Neural cell (in vitro differentiated cells): ENCODE measurements around the gene MYO1D. TPM values are rescaled to one million over a fixed set of nuclear protein-coding genes. Genes with fewer than 3 reads are reported as not detected.

ENCODE experiments used
- H2AFZ ChIP-seq: fragments of 200-600, 300-800 bp; sonication (generic), shearing (Covaris generic); 2 replicates; pipeline ENCODE4 v1.6.0; 2014; ENCODE audit warnings: low read depth, mild to moderate bottlenecking, antibody characterized with exemption, low read length, moderate library complexity
- H3F3A ChIP-seq: fragments of 200-600 bp; shearing (Covaris generic); 2 replicates; pipeline ENCODE4 v1.6.1; 2016; ENCODE audit warnings: mild to moderate bottlenecking, moderate library complexity, mixed read lengths, antibody characterized with exemption, low read length; ENCODE audit not compliant: insufficient read depth, poor library complexity, severe bottlenecking
- H3K27ac ChIP-seq: fragments of 200-600, 300-800 bp; sonication (generic), shearing (Covaris generic); 2 replicates; pipeline ENCODE4 v1.5.1; 2014; ENCODE audit warnings: mild to moderate bottlenecking, low read length, moderate library complexity
- H3K27me3 ChIP-seq: fragments of 300-800, 200-600 bp; sonication (generic), shearing (Covaris generic); 2 replicates; pipeline ENCODE4 v1.6.0; 2014; ENCODE audit warnings: mild to moderate bottlenecking, low read depth, low read length, moderate library complexity; ENCODE audit not compliant: insufficient read depth
- H3K36me3 ChIP-seq: fragments of 300-800, 200-600 bp; sonication (generic), shearing (Covaris generic); 2 replicates; pipeline ENCODE4 v1.5.1; 2014; ENCODE audit warnings: mild to moderate bottlenecking, antibody characterized with exemption, low read length, moderate library complexity; ENCODE audit not compliant: insufficient read depth
- H3K4me2 ChIP-seq: fragments of 300-800, 200-600 bp; sonication (generic), shearing (Covaris generic); 2 replicates; pipeline ENCODE4 v1.6.0; 2014; ENCODE audit warnings: mild to moderate bottlenecking, low read length
- H3K4me3 ChIP-seq: fragments of 300-800, 200-600 bp; sonication (generic), shearing (Covaris generic); 2 replicates; pipeline ENCODE4 v1.5.1; 2014; ENCODE audit warnings: mild to moderate bottlenecking, low read length, moderate library complexity
- H3K79me2 ChIP-seq: fragments of 200-600 bp; shearing (Covaris generic); replicated peaks from 2 replicates; pipeline ENCODE4 v1.6.0; 2014; ENCODE audit warnings: mild to moderate bottlenecking, low read length, moderate library complexity; ENCODE audit not compliant: insufficient read depth
- H3K9ac ChIP-seq: fragments of 300-800, 200-600 bp; sonication (generic), shearing (Covaris generic); 2 replicates; pipeline ENCODE4 v1.6.1; 2016; ENCODE audit warnings: mild to moderate bottlenecking, low read length, mixed read lengths
- H3K9me2 ChIP-seq: fragments of 200-600 bp; shearing (Covaris generic); 2 replicates; pipeline ENCODE4 v1.6.1; 2016; ENCODE audit warnings: mild to moderate bottlenecking, low read length, mixed read lengths; ENCODE audit not compliant: insufficient read depth
- H3K9me3 ChIP-seq: fragments of 200-600, 300-800 bp; sonication (generic), shearing (Covaris generic); 2 replicates; pipeline ENCODE4 v1.6.1; 2016; ENCODE audit warnings: mild to moderate bottlenecking, mixed run types, low read length, moderate library complexity, mixed read lengths
- H4K20me1 ChIP-seq: fragments of 200-600 bp; shearing (Covaris generic); 2 replicates; pipeline ENCODE4 v1.6.1; 2016; ENCODE audit warnings: mild to moderate bottlenecking, mixed run types; ENCODE audit not compliant: insufficient read depth
- CTCF ChIP-seq: fragments of 450-650 bp; IDR thresholded peaks from 2 replicates; pipeline ENCODE4 v1.5.1; 2014; ENCODE audit warnings: antibody characterized with exemption, mild to moderate bottlenecking, moderate library complexity; ENCODE audit not compliant: poor library complexity, severe bottlenecking
- EP300 ChIP-seq: fragments of 450-650 bp; conservative IDR thresholded peaks from 2 replicates; pipeline ENCODE4 v1.6.1; 2014; ENCODE audit warnings: antibody characterized with exemption, mild to moderate bottlenecking, moderate library complexity; ENCODE audit not compliant: poor library complexity, severe bottlenecking
- EZH2 ChIP-seq: fragments of 200-600, 300-800 bp; shearing (Covaris generic), sonication (generic); IDR thresholded peaks from 2 replicates; pipeline ENCODE4 v1.6.1; 2014; ENCODE audit warnings: antibody characterized with exemption, low read length, borderline replicate concordance, mild to moderate bottlenecking; ENCODE audit not compliant: insufficient read depth, poor library complexity, severe bottlenecking
- MXI1 ChIP-seq: fragments of 450-650 bp; conservative IDR thresholded peaks from 2 replicates; pipeline ENCODE4 v1.6.1; 2014; ENCODE audit warnings: antibody characterized with exemption, mild to moderate bottlenecking; ENCODE audit not compliant: poor library complexity, severe bottlenecking
- POLR2AphosphoS5 ChIP-seq: IDR thresholded peaks from 2 replicates; pipeline ENCODE4 v1.6.1; 2012
- RAD21 ChIP-seq: fragments of 450-650 bp; conservative IDR thresholded peaks from 2 replicates; pipeline ENCODE4 v1.6.1; 2014; ENCODE audit warnings: antibody characterized with exemption, mild to moderate bottlenecking, moderate library complexity
- SMC3 ChIP-seq: fragments of 450-650 bp; conservative IDR thresholded peaks from 2 replicates; pipeline ENCODE4 v1.6.1; 2014; ENCODE audit warnings: antibody characterized with exemption, mild to moderate bottlenecking, moderate library complexity; ENCODE audit not compliant: poor library complexity
- TAF1 ChIP-seq: IDR thresholded peaks from 2 replicates; pipeline ENCODE4 v1.6.1; 2012; ENCODE audit warnings: low read depth
- polyA plus RNA-seq: library from polyadenylated mRNA; depleted of rRNA; stranded (reverse); fragments of >200 nt; gene quantifications from 2 replicates; pipeline ENCODE4 v1.2.3, GENCODE V29; 2014
- TF ChIP-seq, protein P1 (sequence below): IDR thresholded peaks from 2 replicates; pipeline ENCODE4 v1.6.1; 2012; ENCODE audit warnings: borderline replicate concordance

MYO1D gene
- polyA plus RNA-seq, 1 donor from 2014 or later: 10.7 TPM

- TF ChIP-seq, protein P1, sequence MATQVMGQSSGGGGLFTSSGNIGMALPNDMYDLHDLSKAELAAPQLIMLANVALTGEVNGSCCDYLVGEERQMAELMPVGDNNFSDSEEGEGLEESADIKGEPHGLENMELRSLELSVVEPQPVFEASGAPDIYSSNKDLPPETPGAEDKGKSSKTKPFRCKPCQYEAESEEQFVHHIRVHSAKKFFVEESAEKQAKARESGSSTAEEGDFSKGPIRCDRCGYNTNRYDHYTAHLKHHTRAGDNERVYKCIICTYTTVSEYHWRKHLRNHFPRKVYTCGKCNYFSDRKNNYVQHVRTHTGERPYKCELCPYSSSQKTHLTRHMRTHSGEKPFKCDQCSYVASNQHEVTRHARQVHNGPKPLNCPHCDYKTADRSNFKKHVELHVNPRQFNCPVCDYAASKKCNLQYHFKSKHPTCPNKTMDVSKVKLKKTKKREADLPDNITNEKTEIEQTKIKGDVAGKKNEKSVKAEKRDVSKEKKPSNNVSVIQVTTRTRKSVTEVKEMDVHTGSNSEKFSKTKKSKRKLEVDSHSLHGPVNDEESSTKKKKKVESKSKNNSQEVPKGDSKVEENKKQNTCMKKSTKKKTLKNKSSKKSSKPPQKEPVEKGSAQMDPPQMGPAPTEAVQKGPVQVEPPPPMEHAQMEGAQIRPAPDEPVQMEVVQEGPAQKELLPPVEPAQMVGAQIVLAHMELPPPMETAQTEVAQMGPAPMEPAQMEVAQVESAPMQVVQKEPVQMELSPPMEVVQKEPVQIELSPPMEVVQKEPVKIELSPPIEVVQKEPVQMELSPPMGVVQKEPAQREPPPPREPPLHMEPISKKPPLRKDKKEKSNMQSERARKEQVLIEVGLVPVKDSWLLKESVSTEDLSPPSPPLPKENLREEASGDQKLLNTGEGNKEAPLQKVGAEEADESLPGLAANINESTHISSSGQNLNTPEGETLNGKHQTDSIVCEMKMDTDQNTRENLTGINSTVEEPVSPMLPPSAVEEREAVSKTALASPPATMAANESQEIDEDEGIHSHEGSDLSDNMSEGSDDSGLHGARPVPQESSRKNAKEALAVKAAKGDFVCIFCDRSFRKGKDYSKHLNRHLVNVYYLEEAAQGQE: no peak
- no peak for TF ChIP-seq MXI1
- no peak for TF ChIP-seq TAF1
- no peak for TF ChIP-seq RAD21
- TF ChIP-seq SMC3: no peak
- no peak for TF ChIP-seq CTCF
- TF ChIP-seq EZH2: no peak
- Histone ChIP-seq H3K4me2 (no peak overlapping the region), H3K36me3 (no peaks in the 10 kb centered on the region), H3K9ac (no peak overlapping the region), H3K9me2 (no peaks in the 10 kb centered on the region), H4K20me1 (no peaks in the 10 kb centered on the region), H3K9me3 (peaks cover 7% of the 10 kb centered on the region), H3K27ac (no peak overlapping the region), H3K79me2 (no peaks in the 10 kb centered on the region), H2AFZ (no peak overlapping the region), H3K27me3 (no peaks in the 10 kb centered on the region), H3K4me3 (no peak overlapping the region), H3F3A (no peaks in the 10 kb centered on the region)
Measured at GRCh38 chr17:32792207-32792606, 84.7 kb downstream of the MYO1D start.

- Histone ChIP-seq H3K4me3 (no peak overlapping the region), H3K9ac (no peak overlapping the region), H3K36me3 (no peaks in the 10 kb centered on the region), H4K20me1 (no peaks in the 10 kb centered on the region), H3K9me3 (peaks cover 7% of the 10 kb centered on the region), H3K27me3 (no peaks in the 10 kb centered on the region), H3F3A (no peaks in the 10 kb centered on the region), H2AFZ (no peak overlapping the region), H3K79me2 (no peaks in the 10 kb centered on the region), H3K9me2 (no peaks in the 10 kb centered on the region), H3K27ac (no peak overlapping the region), H3K4me2 (no peak overlapping the region)
- TF ChIP-seq SMC3 (no peak), MXI1 (no peak), RAD21 (no peak), TAF1 (no peak), EP300 (no peak), CTCF (no peak), EZH2 (no peak), POLR2AphosphoS5 (no peak)
- TF ChIP-seq, protein P1: no peak
Measured at GRCh38 chr17:32786169-32786568, 90.8 kb downstream of the MYO1D start.
